Measurements from ENCODE around the gene MYL3.

GRCh38 chr3:46831841-46832240 lies 31.4 kb downstream of the MYL3 start:
- TF ChIP-seq EZH2 (IDR thresholded peaks at IDR 0.05; ENCODE audit: insufficient read depth, poor library complexity, severe bottlenecking) (no peak), EZH2phosphoT487 (IDR thresholded peaks at IDR 0.05; ENCODE audit: insufficient read depth, low read depth) (no peak)

All from GM23248 (cell line).